ENCODE results near the gene EIF3B.
"Not testable (repeated sequence)": the region's sequence is repeated elsewhere in the genome, so short reads cannot be mapped to it uniquely, and the experiment has no call there.

Gene EIF3B

GRCh38 chr7:2374830-2375728 is 20.5 kb downstream of the EIF3B start:
- no peak for DNase-seq (ENCODE audit: low spot score)
- ChIA-PET CTCF (interaction anchor here (0.6 to 0.7 kb wide), 2 partner anchors 20 to 1334 kb away, joined by 3 to 4 read pairs; no protein-coding TSS in a partner anchor), POLR2A (ENCODE audit: low non-redundant PET) (no interaction called here)
- 0 out of 2 replicates have a peak overlapping the region, but pooled peaks have one; percentile 12 for H3K27ac ChIP-seq
- no peak for TF ChIP-seq CTCF (conservative IDR thresholded peaks at IDR 0.05; ENCODE audit: low read depth)

GRCh38 chr7:2376351-2377154 is 21.9 kb downstream of the EIF3B start:
- peak overlapping the region; percentile 19 for H3K27ac ChIP-seq

GRCh38 chr7:2377492-2377891 is 22.9 kb downstream of the EIF3B start:
- POLR2A ChIA-PET (ENCODE audit: low non-redundant PET), result not testable (repeated sequence)

More at GRCh38 chr7:2376351-2377154, 21.9 kb downstream of the EIF3B start:
- ChIA-PET CTCF (interaction anchor here (0.6 kb wide), 1 partner anchor 741 kb away, joined by 3 read pairs; no protein-coding TSS in a partner anchor), POLR2A (ENCODE audit: low non-redundant PET) (interaction anchor here (0.7 kb wide), 1 partner anchor 687 kb away, joined by 5 read pairs; no protein-coding TSS in a partner anchor)
- no peak for TF ChIP-seq CTCF (conservative IDR thresholded peaks at IDR 0.05; ENCODE audit: low read depth)
- no peak for DNase-seq (ENCODE audit: low spot score)

GRCh38 chr7:2378125-2378524 is 23.5 kb downstream of the EIF3B start:
- POLR2A ChIA-PET (ENCODE audit: low non-redundant PET), result interaction anchor here (0.6 kb wide), 1 partner anchor 257 kb away, joined by 4 read pairs; no protein-coding TSS in a partner anchor
- CTCF ChIA-PET; H3K27ac ChIP-seq; DNase-seq (ENCODE audit: low spot score): not testable (repeated sequence)

More at GRCh38 chr7:2377492-2377891, 22.9 kb downstream of the EIF3B start:
- DNase-seq (ENCODE audit: low spot score); H3K27ac ChIP-seq; CTCF ChIA-PET: not testable (repeated sequence)

- TF ChIP-seq CTCF (conservative IDR thresholded peaks at IDR 0.05; ENCODE audit: low read depth), result no peak
These were observed 24.5 kb downstream of the EIF3B start for GRCh38 chr7:2379161-2379560.

GRCh38 chr7:2379821-2380450 is 25.3 kb downstream of the EIF3B start:
- no peak for DNase-seq (ENCODE audit: low spot score)

More at GRCh38 chr7:2379161-2379560, 24.5 kb downstream of the EIF3B start:
- no peak for DNase-seq (ENCODE audit: low spot score)
- peak overlapping the region; percentile 49; the same call in 1 of the 2 replicates for H3K27ac ChIP-seq
- CTCF ChIA-PET, result no interaction called here
- POLR2A ChIA-PET (ENCODE audit: low non-redundant PET), result no interaction called here

More at GRCh38 chr7:2379821-2380450, 25.3 kb downstream of the EIF3B start:
- peak overlapping the region; percentile 49 for H3K27ac ChIP-seq
- no peak for TF ChIP-seq CTCF (conservative IDR thresholded peaks at IDR 0.05; ENCODE audit: low read depth)
- POLR2A ChIA-PET (ENCODE audit: low non-redundant PET), result no interaction called here
- CTCF ChIA-PET, result interaction anchor here (0.6 kb wide), 1 partner anchor 291 kb away, joined by 5 read pairs; no protein-coding TSS in a partner anchor

Data from RWPE1 (cell line).